ENCODE measurements around the gene ETNPPL.

ETNPPL gene

GRCh38 chr4:108774809-108775530 lies 12.1 kb upstream of the ETNPPL start:
- H3K9me2 ChIP-seq (replicated peaks; ENCODE audit: insufficient read depth, low read length), result no peaks in the 10 kb centered on the region
- H3F3A ChIP-seq (ENCODE audit: insufficient read depth), result no peaks in the 10 kb centered on the region
- H3K27ac ChIP-seq (ENCODE audit: low read depth, low read length), result no peak overlapping the region
- no peaks in the 10 kb centered on the region for H3K79me2 ChIP-seq (ENCODE audit: insufficient read depth, low read length)
- no peak for TF ChIP-seq EZH2phosphoT487 (conservative IDR thresholded peaks at IDR 0.05; ENCODE audit: low read length)
- TF ChIP-seq CTCF (IDR thresholded peaks at IDR 0.05; ENCODE audit: insufficient read depth, low read length, poor library complexity, severe bottlenecking), result no peak
- no peak overlapping the region for H3K4me2 ChIP-seq (ENCODE audit: low read depth, low read length, poor library complexity, severe bottlenecking)
- H3K27me3 ChIP-seq (ENCODE audit: low read length), result no peaks in the 10 kb centered on the region
- no peaks in the 10 kb centered on the region for H4K20me1 ChIP-seq (ENCODE audit: low read depth, low read length)
- H3K9me3 ChIP-seq (ENCODE audit: insufficient read depth, low read length), result no peaks in the 10 kb centered on the region
- no peak overlapping the region for H3K9ac ChIP-seq (ENCODE audit: low read length)
- no peak overlapping the region for H3K4me3 ChIP-seq (ENCODE audit: insufficient read depth, low read length, poor library complexity, severe bottlenecking)
- no peaks in the 10 kb centered on the region for H3K36me3 ChIP-seq (ENCODE audit: low read length)
- H2AFZ ChIP-seq (ENCODE audit: low read depth, low read length, severe bottlenecking), result no peak overlapping the region

- H3K4me3 ChIP-seq (ENCODE audit: insufficient read depth, low read length, poor library complexity, severe bottlenecking), result no peak overlapping the region
- no peaks in the 10 kb centered on the region for H3F3A ChIP-seq (ENCODE audit: insufficient read depth)
- no peak overlapping the region for H3K9ac ChIP-seq (ENCODE audit: low read length)
- H4K20me1 ChIP-seq (ENCODE audit: low read depth, low read length), result no peaks in the 10 kb centered on the region
- no peaks in the 10 kb centered on the region for H3K36me3 ChIP-seq (ENCODE audit: low read length)
- H3K27me3 ChIP-seq (ENCODE audit: low read length), result no peaks in the 10 kb centered on the region
- no peaks in the 10 kb centered on the region for H3K9me3 ChIP-seq (ENCODE audit: insufficient read depth, low read length)
- no peak for TF ChIP-seq CTCF (IDR thresholded peaks at IDR 0.05; ENCODE audit: insufficient read depth, low read length, poor library complexity, severe bottlenecking)
- TF ChIP-seq EZH2phosphoT487 (conservative IDR thresholded peaks at IDR 0.05; ENCODE audit: low read length), result no peak
- H3K79me2 ChIP-seq (ENCODE audit: insufficient read depth, low read length), result no peaks in the 10 kb centered on the region
- no peak overlapping the region for H3K27ac ChIP-seq (ENCODE audit: low read depth, low read length)
- H2AFZ ChIP-seq (ENCODE audit: low read depth, low read length, severe bottlenecking), result no peak overlapping the region
- no peak overlapping the region for H3K4me2 ChIP-seq (ENCODE audit: low read depth, low read length, poor library complexity, severe bottlenecking)
- H3K9me2 ChIP-seq (replicated peaks; ENCODE audit: insufficient read depth, low read length), result no peaks in the 10 kb centered on the region
Measured at GRCh38 chr4:108772402-108772801, 9.5 kb upstream of the ETNPPL start.

GRCh38 chr4:108766058-108766457 lies 3.2 kb upstream of the ETNPPL start:
- Histone ChIP-seq H3K36me3 (ENCODE audit: low read length) (no peaks in the 10 kb centered on the region), H3K4me3 (ENCODE audit: insufficient read depth, low read length, poor library complexity, severe bottlenecking) (no peak overlapping the region), H3K27me3 (ENCODE audit: low read length) (no peaks in the 10 kb centered on the region), H3K79me2 (ENCODE audit: insufficient read depth, low read length) (no peaks in the 10 kb centered on the region), H3K9me2 (replicated peaks; ENCODE audit: insufficient read depth, low read length) (no peaks in the 10 kb centered on the region), H3K27ac (ENCODE audit: low read depth, low read length) (no peak overlapping the region), H3F3A (ENCODE audit: insufficient read depth) (no peaks in the 10 kb centered on the region), H3K9me3 (ENCODE audit: insufficient read depth, low read length) (no peaks in the 10 kb centered on the region), H4K20me1 (ENCODE audit: low read depth, low read length) (no peaks in the 10 kb centered on the region), H3K4me2 (ENCODE audit: low read depth, low read length, poor library complexity, severe bottlenecking) (no peak overlapping the region), H2AFZ (ENCODE audit: low read depth, low read length, severe bottlenecking) (no peak overlapping the region), H3K9ac (ENCODE audit: low read length) (no peak overlapping the region)
- TF ChIP-seq CTCF (IDR thresholded peaks at IDR 0.05; ENCODE audit: insufficient read depth, low read length, poor library complexity, severe bottlenecking), result no peak
- TF ChIP-seq EZH2phosphoT487 (conservative IDR thresholded peaks at IDR 0.05; ENCODE audit: low read length), result no peak

Data from SU-DHL-6 (cell line).